ENCODE measurements around the gene NIPAL4. TPM values are rescaled to one million over a fixed set of nuclear protein-coding genes. Genes with fewer than 3 reads are reported as not detected.

Gene NIPAL4
- total RNA-seq, 1 experiment from 2014 or later, result 0.24 TPM

GRCh38 chr5:157487358-157487757 is 27.3 kb downstream of the NIPAL4 start:
- intact Hi-C loops (cut with micrococcal nuclease; ENCODE audit: unreplicated experiment), result no loop called here
- H3K79me2 ChIP-seq (ENCODE audit: low read depth), result no peaks in the 10 kb centered on the region

GRCh38 chr5:157491471-157491995 is 31.5 kb downstream of the NIPAL4 start:
- no peaks in the 10 kb centered on the region for H4K20me1 ChIP-seq (ENCODE audit: insufficient read depth)
- BruUV-seq (replicated peaks), result no TSS peak
- no peak overlapping the region for H3K4me2 ChIP-seq
- H3K36me3 ChIP-seq (ENCODE audit: low read depth), result peaks cover 5% of the 10 kb centered on the region; the same call in 1 of the 2 replicates
- H3K9me3 ChIP-seq (ENCODE audit: insufficient read depth, low read depth), result no peaks in the 10 kb centered on the region
- TF ChIP-seq CTCF (conservative IDR thresholded peaks at IDR 0.05) (no peak), EZH2 (IDR thresholded peaks at IDR 0.05; ENCODE audit: low read depth) (no peak)
- no peak for DNase-seq
- no peaks in the 10 kb centered on the region for H3K27me3 ChIP-seq (ENCODE audit: insufficient read depth, low read depth)
- no peak overlapping the region for H2AFZ ChIP-seq
- H3K4me1 ChIP-seq (replicated peaks; ENCODE audit: insufficient read depth), result no peaks in the 10 kb centered on the region
- no peak overlapping the region for H3K4me3 ChIP-seq
- intact Hi-C loops (cut with micrococcal nuclease; ENCODE audit: unreplicated experiment), result no loop called here
- H3K27ac ChIP-seq, result no peak overlapping the region
- H3K9me2 ChIP-seq (ENCODE audit: insufficient read depth), result no peaks in the 10 kb centered on the region
- no peaks in the 10 kb centered on the region for H3K79me2 ChIP-seq (ENCODE audit: low read depth)
- POLR2A ChIA-PET (ENCODE audit: unreplicated experiment), result no interaction called here
- H3F3A ChIP-seq (ENCODE audit: insufficient read depth, low read depth), result no peaks in the 10 kb centered on the region
- CTCF ChIA-PET, result no interaction called here

More at GRCh38 chr5:157487358-157487757, 27.3 kb downstream of the NIPAL4 start:
- H3K27ac ChIP-seq, result no peak overlapping the region
- no peak overlapping the region for H3K4me3 ChIP-seq
- POLR2A ChIA-PET (ENCODE audit: unreplicated experiment), result no interaction called here
- H3K9me3 ChIP-seq (ENCODE audit: insufficient read depth, low read depth), result no peaks in the 10 kb centered on the region
- H3K4me2 ChIP-seq, result no peak overlapping the region
- TF ChIP-seq CTCF (conservative IDR thresholded peaks at IDR 0.05) (no peak), EZH2 (IDR thresholded peaks at IDR 0.05; ENCODE audit: low read depth) (no peak)
- peaks cover 8% of the 10 kb centered on the region; the same call in 1 of the 2 replicates for H3K36me3 ChIP-seq (ENCODE audit: low read depth)
- no peaks in the 10 kb centered on the region for H3F3A ChIP-seq (ENCODE audit: insufficient read depth, low read depth)
- no peaks in the 10 kb centered on the region for H4K20me1 ChIP-seq (ENCODE audit: insufficient read depth)
- H3K27me3 ChIP-seq (ENCODE audit: insufficient read depth, low read depth), result no peaks in the 10 kb centered on the region
- CTCF ChIA-PET, result no interaction called here
- BruUV-seq (replicated peaks), result no TSS peak
- no peak overlapping the region for H2AFZ ChIP-seq
- H3K9me2 ChIP-seq (ENCODE audit: insufficient read depth), result no peaks in the 10 kb centered on the region
- peak in 1 of 2 experiments; percentile 2 for DNase-seq
- H3K4me1 ChIP-seq (replicated peaks; ENCODE audit: insufficient read depth), result no peaks in the 10 kb centered on the region

- Histone ChIP-seq H3F3A (ENCODE audit: insufficient read depth, low read depth) (no peaks in the 10 kb centered on the region), H3K9me3 (ENCODE audit: insufficient read depth, low read depth) (no peaks in the 10 kb centered on the region), H3K4me2 (no peak overlapping the region), H3K27ac (no peak overlapping the region), H4K20me1 (ENCODE audit: insufficient read depth) (no peaks in the 10 kb centered on the region), H3K27me3 (ENCODE audit: insufficient read depth, low read depth) (no peaks in the 10 kb centered on the region), H3K36me3 (ENCODE audit: low read depth) (peaks cover 5% of the 10 kb centered on the region; the same call in 1 of the 2 replicates), H3K4me1 (replicated peaks; ENCODE audit: insufficient read depth) (no peaks in the 10 kb centered on the region), H3K79me2 (ENCODE audit: low read depth) (no peaks in the 10 kb centered on the region), H2AFZ (no peak overlapping the region), H3K4me3 (no peak overlapping the region), H3K9me2 (ENCODE audit: insufficient read depth) (no peaks in the 10 kb centered on the region)
- no TSS peak for BruUV-seq (replicated peaks)
- intact Hi-C loops (cut with micrococcal nuclease; ENCODE audit: unreplicated experiment), result no loop called here
- TF ChIP-seq EZH2 (IDR thresholded peaks at IDR 0.05; ENCODE audit: low read depth) (no peak), CTCF (conservative IDR thresholded peaks at IDR 0.05) (no peak)
- CTCF ChIA-PET, result no interaction called here
- DNase-seq, result no peak
- POLR2A ChIA-PET (ENCODE audit: unreplicated experiment), result no interaction called here
Measured at GRCh38 chr5:157492886-157493285, 32.9 kb downstream of the NIPAL4 start.

All from PC-9 (cell line).